HG03354 (cell line): ENCODE results near the gene SEZ6L.
"Not testable (repeated sequence)": the region's sequence is repeated elsewhere in the genome, so short reads cannot be mapped to it uniquely, and the experiment has no call there.

Experiments
- ATAC-seq: cut with Tn5 transposase; IDR thresholded peaks from one replicate; pipeline ENCODE4 v1.9.1; 2021; ENCODE audit warnings: mild to moderate bottlenecking; ENCODE audit not compliant: unreplicated experiment, poor library complexity, severe bottlenecking

SEZ6L gene

DNA sequence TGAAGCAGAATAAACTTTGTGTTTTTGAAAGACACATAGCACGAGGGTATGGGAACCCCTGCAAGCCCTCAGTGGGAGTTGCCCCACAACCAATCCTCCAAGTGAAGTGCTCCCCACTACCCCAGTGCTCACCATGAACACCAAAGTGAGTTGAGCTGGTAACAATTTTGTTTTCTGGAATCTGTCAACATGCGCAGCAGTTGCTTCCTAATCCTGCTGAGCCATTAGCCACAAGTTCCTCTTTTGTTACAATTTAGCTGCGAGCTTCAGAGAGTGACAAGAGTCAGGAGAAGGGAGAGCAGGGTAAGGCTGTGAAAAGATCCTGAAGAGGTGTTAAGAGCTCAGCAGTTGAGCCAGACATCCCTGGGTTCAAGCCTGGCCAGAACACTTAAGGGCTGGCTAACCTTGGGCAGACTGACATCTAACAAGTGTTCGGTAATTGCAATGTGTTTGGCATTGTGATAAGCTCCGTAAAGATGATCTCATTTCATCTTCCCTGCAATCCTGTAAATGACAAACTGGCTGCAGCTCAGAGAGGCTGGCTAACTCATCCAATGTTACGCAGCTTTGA is 235.7 kb downstream of the SEZ6L start:
- ATAC-seq = no peak

DNA sequence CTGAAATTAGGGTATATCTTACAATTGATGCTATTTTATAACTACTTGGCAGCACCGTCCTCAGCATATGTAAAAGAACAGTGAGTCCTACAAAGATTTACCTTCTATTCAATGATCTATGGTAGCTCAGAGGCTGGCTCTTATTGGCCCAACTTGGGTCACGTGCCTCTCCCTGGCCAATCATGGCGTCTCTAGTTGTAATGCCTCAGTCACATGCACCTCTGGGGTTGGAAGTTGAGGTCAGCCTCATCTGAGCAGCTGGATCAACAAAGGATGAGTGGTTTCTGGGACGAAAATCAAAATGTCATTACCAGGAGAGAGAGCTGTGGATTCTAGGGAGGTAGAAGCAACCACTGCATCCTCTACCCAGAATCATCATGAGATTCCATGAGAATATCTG is 236.9 kb downstream of the SEZ6L start:
- no peak for ATAC-seq

DNA sequence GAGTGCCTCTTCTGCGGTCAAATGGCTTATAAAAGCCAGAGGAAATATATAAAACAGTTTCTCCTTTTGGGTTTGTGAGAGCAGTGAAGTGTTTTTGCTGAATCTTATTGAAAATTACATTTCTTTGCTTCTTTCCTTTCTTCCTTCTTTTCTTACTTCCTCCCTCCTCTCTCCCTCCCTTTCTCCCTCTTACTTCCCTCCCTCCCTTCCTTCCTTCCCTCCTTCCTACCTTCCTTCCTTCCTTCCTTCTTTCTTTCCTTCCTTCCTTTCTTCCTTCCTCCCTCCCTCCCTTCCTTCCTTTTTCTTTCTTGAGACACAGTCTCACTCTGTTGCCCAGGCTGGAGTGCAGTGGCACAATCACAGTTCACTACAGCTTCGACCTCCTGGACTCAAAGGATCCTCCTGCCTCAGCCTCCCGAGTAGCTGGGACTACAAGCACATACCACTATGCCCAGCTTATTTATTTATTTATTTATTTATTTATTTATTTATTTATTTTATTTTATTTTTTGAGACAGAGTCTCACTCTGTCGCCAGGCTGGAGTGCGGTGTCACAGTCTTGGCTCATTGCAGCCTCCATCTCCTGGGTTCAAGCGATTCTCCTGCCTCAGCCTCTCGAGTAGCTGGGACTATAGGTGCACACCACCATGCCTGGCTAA is 239.4 kb downstream of the SEZ6L start:
- ATAC-seq = not testable (repeated sequence)

DNA sequence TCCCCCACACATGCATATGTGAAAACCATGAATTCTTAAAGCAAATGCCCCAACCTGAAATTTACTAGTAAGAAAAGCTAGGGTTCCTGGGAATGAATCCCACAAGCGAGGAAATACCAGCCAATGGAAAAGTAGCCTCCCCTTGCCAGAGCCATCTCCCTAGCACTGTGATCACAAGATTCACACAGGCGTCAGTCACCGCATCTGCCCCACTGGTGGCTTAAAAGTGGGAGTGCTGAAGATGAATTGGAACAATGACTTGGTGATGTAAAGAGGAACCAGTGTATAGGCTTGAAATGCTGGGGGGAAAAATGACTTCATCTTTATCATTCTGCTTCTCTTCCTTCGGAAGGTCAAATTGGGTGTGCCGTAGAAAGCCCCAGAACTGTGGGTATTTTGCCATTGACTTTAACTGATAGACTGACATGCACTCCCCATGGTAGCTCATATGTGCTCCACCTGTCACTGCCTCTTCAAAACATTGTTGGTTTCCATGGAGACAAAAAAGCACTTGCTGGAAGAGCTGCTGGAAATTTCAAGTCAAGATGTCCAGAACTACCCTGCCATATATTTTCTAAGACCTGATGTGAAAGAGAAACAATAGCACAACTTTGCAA is 240.6 kb downstream of the SEZ6L start:
- no peak for ATAC-seq

DNA sequence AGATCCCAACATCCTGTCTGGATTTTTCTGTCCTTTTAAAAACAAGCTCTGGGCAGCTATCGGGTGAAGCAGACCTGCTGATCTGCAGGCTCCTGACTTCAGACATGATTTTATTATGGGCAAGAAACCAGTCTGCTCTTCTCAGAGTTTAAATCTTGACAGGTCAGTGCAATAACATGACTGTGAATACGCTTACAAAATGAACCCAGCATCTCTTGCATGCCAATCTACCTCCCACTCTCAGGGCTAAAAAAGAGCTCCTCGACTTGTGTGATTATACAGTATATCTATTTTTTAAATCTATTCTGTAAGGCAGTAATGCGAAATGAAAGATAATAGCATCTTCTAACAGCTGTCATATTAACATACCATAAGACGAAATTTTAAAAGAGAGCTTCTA is 241.1 kb downstream of the SEZ6L start:
- ATAC-seq = no peak

DNA sequence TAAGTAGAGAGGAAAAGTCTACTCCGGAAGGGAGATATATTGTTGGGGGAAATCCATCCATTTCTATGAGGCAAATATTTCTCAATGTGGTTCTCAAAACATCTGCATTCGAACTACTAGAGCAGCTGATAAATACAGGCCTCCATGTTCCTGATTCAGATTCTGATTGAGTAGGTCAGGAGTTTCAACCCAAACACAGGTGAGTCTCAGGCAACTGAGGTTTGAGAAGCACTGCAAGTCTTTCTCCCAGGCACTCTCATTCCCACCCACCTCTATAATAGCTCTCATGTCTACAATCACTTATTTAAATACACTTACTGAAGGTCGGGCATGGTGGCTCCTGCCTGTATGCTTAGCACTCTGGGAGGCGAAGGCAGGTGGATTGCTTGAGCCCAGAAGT is 245.1 kb downstream of the SEZ6L start:
- ATAC-seq = no peak

DNA sequence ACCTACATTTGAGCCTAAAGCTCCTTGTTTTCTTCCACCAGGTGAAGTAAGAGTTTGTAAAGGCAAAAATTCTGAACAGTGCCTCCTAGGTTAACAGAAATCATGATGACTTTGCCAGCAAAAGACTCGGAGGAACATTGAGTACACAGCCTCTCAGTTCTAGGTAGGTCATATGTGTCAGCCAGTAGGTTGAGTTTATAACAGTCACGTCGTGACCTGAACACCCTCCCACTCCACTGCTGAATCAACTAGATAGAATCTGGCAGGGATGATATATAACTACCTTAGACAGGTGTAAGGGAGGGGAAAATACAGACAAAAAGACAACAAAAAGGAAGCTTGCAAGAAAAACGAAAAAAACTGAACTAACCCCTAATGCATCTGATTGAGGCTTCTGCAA is 247.0 kb downstream of the SEZ6L start:
- no peak for ATAC-seq

DNA sequence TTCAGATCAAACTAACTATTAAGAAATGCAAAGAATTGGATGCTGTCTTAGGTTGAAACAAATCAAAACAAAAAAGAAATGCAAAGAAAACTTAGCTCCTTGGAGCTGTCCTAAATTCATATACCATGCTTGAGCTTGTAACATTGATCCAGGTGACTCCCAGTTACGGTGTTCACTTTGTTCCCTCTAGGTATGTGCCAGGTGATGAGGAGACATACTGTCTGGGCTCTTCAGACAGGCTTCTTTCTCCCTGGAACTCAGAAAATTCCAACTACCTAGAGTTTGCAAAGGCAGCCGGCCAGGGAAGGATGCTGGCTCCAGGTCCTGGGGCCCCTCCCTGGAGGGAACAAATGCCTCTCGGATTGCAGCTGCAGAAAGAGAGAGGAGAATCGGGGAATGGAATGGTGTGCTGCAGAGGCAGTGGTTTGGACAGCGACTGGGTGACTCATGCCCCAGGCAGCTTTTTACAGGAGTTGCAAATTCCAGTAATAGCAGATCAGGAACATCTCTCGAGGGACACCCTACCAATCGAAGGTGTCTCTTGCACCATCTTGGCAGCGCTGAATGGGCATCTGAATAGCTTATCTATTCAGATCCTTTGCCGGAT is 247.5 kb downstream of the SEZ6L start:
- no peak for ATAC-seq

DNA sequence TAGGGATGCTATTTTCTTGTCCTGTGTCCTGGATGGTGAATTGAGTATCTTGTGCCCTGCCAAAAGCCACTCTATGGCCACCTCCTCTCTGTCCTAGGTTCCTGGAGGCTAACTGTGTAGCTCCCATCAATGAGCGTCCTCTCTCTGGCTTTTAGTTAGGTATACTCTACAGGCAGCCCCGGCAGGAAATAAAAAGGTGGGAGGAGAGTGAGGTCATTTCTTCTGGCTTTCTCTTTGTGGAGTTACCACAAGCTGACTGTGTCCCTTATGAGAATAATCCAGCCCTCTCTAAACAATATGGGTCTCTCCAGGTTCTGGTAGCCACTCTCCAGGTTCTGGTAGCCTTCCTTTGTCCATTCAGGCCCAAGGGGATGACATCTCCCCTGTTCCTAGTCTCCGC is 248.1 kb downstream of the SEZ6L start:
- ATAC-seq = no peak

DNA sequence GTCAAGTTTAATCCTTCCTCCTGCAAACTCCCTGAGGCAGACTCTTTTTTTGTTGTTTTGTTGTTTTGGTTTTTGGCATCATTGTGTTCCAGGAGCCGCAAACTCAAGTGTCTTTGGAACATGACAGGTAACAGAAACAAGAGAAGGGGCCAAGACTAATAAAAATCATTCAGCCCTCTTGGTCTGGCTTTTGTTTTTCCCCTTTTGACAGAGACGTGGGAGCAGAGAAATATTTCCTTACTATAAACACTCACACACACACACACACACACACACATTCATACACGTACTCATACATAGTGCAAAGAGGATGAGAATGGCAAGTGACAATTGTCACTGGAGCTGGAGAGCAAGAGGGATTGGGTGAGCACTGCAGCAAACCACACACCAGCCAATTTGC is 249.4 kb downstream of the SEZ6L start:
- no peak for ATAC-seq

DNA sequence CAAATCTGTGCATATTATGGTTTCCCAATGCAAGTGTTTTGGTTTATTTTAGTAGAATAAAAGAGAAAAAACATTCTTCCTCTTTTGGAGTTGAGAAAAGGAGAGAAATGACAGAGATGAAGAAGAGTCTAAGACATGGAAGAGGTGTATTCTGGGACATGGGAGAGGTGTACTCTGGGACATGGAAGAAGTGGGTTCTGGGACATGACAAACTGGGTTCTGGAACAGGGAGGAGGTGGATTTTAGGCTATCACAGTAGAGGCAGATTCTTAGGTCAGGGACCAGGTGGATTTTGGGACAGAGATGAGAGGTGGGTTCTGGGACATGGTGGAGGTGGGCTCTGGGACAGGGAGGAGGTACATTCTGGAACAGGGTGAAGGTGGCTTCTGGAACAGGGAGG is 257.7 kb downstream of the SEZ6L start:
- no peak for ATAC-seq

DNA sequence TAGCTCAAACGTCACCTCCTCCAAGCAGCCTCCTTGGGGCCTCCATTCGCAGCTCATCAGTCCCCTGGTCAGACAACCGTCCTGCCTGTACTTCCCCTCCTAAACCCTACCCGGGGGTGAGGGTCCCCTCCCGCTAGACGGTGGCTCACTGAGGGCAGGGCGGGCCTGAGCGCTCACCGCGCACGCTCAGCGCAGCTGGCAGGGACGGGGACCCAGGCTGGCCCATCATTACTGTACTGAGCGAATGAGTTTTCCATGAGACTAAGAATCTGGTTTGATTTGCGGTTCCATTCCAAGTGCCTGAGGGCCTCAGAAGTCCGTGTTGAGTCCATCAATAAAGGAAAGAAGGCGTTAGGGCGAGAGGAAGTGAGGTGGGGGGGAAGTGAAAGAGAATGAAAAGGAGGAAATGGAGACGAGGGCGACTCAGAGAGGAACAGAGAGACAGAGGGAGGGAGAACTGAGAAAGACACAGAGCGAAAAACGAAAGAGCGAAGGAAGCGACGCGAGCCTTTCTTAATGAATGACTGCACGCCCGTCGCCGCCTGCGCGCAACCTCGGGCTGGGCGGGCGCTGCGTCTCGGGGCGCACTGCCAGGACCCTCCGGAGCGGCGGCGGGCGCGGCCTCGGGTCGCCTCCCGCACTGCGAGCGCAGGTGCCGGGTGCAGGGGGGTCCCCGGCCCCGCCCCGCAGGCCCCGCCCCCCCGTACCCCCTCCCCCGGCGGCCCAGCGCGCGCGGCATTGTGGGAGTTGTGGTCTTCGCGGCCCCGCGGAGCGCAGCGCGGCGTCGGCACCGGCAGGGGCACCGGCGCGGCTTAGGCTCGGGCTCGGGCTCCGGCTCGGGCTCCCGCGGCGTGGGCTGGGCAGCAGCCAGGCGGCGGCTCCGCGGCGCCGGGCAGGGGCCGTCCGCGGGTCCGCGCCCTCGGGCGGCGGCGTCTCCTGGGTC is 259.5 kb downstream of the SEZ6L start, which contains the start of gene ASPHD2:
ASPHD2 (plus strand) TSS at position 746 of the 943 bp plus-strand sequence. CDS start 4,356 bp downstream, outside the sequence.
- ATAC-seq = peak; percentile 79

DNA sequence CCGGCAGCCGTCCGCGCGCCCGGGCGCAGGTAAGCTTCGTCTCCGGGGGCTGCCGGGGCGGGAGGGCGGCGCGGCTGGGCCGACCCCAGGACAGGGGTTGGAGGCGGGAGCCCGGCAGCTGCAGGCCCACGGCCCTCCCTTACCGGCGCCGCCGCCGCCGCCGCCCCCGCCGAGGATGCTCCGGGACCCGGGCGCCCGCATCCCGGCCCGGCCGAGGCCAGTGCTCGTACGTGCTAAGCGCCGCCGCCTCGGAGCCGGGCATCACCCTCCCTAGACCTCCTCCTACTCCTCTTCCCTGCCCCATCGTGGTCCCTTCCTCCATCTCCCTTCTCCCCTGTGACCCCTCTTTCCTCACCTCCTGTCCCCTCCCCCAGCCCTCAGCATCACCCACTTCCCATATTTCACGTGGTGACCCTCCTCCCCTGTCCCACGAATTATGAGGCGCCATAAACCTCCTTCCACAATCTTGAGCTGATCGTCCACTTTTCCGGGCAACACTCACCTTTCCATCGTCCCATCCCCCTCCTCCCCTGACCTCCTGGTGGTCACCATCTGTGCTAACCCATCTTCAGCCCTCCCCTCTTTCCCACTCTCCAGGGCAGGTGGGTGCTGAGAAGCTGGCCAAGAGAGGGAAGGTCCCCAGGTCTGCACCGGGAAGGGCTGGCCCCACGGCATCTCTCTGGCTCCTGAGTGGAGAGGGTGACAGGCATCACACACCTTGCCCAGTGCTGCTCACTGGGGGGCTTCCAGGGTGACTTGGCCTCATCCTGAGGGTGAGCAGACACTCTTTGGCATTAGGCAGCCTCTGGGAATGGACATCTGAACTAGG is 260.4 kb downstream of the SEZ6L start:
- ATAC-seq = peak; percentile 8

DNA sequence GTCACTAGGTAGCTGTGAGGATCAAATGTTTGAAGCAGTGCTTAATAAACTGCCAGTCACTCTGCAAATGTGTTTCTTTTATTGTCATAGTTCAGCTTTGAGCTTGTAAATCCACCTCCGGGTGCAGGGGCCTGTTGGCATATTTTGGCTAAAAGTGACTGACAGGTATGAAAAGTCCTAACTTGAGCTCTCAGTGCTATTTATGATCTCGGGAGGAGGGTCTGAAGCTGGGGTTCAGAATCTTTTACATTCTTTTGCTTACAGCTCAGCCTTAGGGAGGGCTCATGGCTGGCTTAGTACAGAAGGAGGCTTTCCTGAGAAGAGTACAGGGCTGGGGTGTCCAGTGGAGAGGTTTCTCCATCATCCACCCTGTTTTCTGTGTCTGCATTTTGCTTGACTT is 261.3 kb downstream of the SEZ6L start:
- no peak for ATAC-seq

DNA sequence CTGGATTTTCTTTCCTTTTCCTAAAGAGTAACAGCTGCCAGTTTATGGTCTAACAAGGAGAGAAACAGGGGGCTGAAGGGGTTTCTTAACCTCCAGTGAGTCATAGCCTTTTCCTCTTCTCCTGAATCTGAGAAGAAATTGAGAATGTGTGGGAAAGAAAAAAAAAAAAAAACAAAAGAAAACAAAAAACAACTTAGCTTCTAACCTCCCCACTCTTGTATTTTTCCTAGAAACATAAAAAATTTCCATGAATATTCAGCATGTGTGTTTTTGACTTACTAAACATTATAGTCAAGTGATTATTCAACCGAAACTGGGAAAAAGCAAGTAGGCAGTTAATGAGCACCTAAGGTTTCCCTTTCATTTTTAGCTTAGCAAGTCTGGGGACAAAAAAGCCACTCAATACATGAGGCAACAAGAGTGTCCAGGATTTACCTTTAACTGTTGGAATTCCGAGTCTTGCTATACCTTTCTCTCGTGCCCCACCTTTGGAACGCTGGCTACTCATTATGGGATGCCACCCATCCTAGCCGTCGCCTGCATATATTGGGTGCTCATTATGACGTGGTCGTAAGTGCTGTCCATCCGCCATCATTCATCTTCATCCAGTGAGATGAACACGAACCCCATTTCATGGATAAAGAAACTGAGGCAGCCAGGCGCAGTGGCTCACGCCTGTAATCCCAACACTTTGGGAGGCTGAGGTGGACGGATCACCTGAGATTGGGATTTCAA is 262.2 kb downstream of the SEZ6L start:
- ATAC-seq = no peak

DNA sequence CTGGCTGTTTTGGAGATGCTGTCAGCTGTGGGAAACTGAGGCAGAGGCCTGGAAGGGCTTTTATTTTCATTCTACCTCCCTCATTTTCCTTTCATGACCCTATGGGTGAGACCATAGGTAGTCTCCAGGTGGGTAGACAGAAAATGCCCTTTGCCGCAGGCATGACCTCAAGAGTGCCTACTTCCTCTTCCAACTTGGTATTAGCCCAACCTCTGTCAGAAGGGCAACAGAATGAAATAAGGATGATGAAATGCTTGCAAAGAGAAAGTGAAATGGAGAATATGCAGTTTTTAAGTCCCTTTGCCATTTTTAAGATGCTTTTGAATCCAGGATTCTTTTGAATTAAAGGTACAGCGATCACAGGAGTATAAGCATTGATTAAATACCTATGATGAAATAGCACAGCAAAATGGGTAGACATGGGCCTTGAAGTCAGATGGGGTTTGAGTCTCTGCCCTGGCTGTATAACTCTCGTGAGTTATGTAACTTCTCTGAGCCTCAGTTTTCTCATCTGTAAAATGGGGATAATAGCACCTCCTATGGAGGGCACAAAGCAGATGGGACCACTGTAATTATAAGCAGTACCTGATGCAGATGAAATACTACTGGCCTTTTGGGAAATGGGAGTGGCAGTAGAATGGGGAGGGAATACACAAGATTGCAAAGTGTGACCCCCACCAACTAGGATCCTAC is 263.5 kb downstream of the SEZ6L start:
- no peak for ATAC-seq
